ENCODE data around the gene RABGAP1L.

The RABGAP1L gene

DNA sequence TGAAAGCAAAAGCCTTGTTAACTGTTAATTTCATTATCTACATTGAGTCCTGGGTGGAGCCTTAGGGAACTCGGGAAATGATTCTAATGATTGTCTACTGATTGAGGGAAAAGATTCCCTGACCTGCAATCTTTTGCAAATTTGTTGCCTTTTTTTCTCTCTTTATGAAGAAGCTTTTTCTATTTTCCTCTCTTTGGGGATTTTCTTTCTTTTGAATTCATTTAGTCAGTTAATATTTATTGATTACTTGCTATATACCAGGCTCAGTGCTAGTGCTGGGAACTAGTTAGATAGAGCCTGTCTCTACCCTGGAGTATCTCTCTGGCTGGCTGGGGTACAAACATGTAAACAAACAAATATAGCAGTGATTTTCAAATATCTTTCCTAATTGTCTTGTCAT lies 769.2 kb downstream of the RABGAP1L start:
- DNase-seq (ENCODE audit: low spot score) = no peak

- no peak for DNase-seq (ENCODE audit: low spot score)
Observed at GRCh38 chr1:174931214-174931613, 771.9 kb downstream of the RABGAP1L start.

DNA sequence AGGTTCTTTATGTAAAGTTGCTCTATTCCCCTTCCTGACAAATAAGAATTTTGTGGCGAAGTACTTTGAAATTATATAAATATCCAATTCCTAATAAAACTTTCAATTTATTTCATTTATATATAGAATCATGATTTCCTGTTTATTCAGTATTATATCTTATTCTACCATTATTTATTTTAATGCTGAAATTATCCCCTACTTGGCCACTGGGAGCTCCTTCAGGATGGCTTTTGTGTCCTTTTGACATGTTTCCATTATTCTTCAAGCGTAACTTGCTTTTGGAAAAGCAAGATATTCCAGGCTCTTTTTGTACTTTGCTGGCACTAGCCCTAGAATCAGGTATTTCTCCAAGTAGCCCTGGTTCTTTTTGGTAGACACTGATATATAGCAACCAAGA lies 773.3 kb downstream of the RABGAP1L start:
- DNase-seq (ENCODE audit: low spot score) = no peak

- DNase-seq (ENCODE audit: low spot score) = no peak
Observed at GRCh38 chr1:174935961-174936727, 776.8 kb downstream of the RABGAP1L start.

- DNase-seq (ENCODE audit: low spot score) = no peak
Observed at GRCh38 chr1:174938281-174939007, 779.1 kb downstream of the RABGAP1L start.

- DNase-seq (ENCODE audit: low spot score) = no peak
Observed at GRCh38 chr1:174939775-174940545, 780.6 kb downstream of the RABGAP1L start.

DNA sequence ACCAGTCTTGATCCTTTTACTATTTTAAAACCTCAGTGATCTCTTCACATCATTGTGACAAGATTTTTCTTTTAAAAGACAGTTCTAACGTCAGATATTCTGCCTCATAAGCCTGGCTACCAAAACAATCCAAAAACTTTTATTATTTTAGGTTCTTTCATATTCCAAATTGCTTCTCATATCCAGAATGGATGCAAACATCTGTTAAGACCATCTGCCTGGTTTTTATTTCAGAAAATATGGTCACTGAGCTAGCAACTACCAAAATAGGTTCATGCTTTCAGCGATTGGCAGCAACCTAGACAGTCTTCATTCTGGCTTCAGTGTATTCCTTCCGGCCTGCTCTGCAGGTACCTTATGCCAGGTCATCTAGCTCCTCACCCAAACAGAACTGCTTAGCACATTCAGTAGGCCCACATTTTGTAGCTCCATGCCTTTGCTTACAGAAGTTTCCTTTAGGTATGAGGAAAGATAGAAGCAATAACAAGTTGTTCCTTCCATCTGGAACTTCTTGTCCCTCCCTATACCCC lies 781.4 kb downstream of the RABGAP1L start:
- no peak for DNase-seq (ENCODE audit: low spot score)

- DNase-seq (ENCODE audit: low spot score) = no peak
Observed at GRCh38 chr1:174942547-174943255, 783.4 kb downstream of the RABGAP1L start.

GRCh38 chr1:174946031-174946430 lies 786.7 kb downstream of the RABGAP1L start:
- DNase-seq (ENCODE audit: low spot score) = no peak

DNA sequence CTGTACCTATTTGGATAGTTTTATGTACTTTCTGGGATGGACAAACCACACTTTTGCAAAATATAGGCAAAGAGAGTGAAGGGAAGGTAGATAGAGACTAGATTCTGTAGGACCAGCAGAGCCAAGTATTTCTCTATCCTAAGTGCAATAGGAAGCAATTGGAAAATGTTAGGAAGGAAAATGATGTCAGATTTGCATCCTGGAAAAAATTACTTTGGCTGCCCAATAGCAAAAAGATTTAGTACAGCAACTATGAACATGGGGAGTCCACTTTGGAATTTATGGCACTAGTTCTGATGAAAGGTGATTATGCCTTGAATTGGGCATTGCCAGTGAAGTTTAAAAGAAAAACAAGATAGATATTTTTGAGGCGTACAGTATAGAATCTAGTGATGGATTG lies 789.7 kb downstream of the RABGAP1L start:
- no peak for DNase-seq (ENCODE audit: low spot score)

DNA sequence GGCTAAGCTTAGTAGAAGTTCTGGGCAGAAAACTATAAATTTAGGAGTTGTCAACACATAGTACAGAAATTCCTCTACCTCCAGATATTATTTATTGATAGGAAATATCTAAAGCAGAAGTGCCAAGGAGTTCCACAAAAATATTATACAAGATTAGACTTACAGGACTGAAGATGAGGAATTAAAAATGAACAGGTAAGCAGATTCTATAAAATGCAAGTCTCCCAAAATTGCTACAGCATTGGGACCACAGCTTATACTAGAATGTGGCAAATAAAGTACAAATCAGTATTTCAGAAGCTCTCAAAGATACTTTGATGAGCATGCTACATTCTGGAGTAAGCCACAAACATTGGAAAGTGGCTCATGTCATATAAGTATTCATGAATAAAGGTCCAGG lies 790.3 kb downstream of the RABGAP1L start:
- no peak for DNase-seq (ENCODE audit: low spot score)

DNA sequence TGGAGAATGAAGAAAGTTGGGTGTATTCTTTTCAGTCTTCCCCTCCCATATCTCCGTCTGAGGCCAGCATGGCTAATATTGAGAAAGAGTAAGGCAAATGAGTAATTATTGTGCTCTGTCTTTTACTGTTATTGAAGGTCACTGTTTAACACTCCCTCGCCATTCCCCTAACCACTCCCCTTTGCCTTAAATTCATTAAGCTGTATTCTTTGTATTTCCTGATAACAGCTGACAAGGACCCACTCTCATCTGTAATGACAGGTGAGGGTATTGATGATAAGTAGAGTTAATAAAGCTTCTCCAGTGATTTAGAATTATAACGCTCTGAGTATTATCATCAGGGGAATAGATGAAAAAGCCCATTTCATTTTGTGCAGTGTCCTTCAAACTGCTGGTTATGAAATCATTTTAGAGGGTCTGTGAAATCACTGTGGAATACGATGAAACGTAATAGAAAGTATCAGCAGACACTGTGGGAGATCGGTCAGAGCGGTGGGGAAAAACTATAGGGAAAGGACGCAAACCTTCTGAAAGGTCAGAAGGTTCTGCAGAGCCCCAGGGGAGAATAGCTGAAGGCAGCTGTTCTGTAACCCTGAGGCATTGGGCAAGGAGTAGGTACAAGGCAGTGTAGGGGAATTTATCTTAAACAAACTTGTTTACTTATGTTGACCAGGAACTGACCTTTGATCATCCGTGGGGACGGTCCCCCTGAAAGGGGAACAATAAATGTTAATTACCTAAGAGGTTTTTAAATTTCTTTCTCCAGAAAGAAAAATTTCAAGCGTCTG lies 794.2 kb downstream of the RABGAP1L start:
- no peak for DNase-seq (ENCODE audit: low spot score)

GRCh38 chr1:174954073-174954460 lies 794.7 kb downstream of the RABGAP1L start:
- no peak for DNase-seq (ENCODE audit: low spot score)

DNA sequence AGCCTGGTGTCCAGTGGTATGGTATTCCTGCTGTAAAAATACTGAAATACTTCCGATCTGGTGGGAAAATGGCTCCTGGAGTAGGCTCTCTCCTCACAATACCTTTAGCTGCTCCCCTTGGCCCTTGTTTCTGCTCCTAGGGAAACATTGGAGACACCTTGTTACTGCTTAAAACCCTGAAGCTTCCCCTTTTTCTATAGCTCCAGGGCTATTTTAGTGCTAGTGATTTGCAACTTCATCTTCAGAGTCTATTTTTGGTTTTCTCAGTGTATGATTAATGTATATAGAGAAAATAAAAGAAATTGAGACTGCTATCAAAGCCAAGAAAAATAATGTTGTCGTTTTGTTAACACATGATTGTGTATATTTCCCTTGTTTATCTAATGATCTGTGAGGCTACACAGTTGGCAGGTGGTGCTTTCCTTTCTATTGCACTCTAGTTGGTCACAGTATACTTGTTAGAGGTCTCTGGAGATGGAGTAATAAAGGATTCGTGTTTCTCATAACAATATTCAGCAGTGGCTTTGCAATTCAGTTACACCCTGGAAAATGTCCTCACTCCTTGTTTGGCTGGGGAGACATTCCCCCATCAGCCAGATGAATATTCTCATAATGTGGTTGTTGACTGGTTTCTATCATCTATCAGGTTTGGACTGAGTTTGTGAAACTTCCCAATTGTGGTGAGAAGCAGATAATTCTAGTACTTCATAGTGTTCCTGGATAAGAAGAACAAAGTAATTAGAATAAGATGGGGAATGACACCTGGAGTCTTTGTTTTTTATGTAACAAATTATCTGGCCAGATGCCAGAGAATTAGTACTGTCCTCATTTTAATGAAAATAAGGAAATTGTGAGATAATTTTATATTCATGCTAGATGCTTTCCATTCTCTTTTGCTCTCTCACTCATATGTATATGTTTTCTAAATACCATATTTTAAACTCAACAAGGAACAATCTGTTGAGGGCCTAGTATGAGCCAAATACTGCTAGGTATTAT lies 795.6 kb downstream of the RABGAP1L start:
- DNase-seq (ENCODE audit: low spot score) = no peak

DNA sequence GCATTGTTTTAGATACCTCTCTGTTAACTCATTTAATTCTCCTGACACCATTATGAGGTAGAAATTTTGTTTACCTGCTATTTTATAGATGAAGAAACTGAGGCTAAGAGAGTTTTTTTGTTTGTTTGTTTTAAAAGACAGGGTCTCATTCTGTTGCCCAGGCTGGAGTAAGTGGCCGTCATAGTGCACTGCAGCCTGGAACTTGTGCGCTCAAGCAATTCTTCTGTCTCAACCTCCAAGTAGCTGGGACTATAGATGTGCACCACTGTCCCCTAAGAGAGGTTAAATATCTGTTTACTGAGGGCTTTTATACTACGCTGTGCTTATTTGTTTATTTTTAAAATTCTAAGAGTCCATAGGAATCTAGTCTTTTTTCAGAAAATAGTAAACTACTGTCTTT lies 796.8 kb downstream of the RABGAP1L start:
- no peak for DNase-seq (ENCODE audit: low spot score)

GRCh38 chr1:174956976-174957375 lies 797.7 kb downstream of the RABGAP1L start:
- DNase-seq (ENCODE audit: low spot score) = no peak

DNA sequence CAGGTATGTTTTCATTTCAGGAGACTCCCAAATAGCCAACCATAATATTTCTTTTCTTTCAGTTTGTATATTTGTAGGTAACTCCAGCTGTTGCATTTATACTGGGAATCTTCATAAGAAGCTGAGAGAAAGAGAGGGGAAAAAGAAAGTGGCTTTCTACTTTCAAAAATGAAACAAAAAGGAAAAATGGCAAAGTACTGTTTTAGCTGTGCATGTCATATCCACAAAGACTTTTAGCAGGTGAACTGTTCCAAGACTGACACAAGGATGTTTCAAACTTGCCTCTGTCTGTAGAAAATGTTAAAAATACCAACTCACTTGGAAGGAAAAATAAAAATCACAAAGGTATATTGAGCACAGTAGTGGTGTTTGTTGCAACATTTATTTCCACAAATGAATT lies 798.5 kb downstream of the RABGAP1L start:
- no peak for DNase-seq (ENCODE audit: low spot score)

DNA sequence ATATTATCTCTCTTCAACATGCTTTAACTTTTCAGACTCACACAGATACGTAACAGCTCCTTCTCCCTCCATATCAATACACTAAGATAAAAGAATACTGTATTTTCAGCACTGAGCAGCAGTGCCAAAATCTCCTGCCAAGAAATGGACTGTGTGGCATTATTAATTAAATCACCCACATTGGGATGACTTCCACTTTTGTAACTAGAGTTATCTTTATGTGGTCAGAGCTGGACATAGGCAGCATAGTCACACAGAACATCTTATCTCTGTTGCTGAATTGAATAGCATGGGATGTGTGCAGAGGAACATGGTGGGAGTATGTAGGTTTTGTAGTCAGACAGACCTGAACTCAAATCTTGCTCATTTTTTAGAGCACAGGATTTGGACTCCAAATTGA lies 799.1 kb downstream of the RABGAP1L start:
- DNase-seq (ENCODE audit: low spot score) = no peak

DNA sequence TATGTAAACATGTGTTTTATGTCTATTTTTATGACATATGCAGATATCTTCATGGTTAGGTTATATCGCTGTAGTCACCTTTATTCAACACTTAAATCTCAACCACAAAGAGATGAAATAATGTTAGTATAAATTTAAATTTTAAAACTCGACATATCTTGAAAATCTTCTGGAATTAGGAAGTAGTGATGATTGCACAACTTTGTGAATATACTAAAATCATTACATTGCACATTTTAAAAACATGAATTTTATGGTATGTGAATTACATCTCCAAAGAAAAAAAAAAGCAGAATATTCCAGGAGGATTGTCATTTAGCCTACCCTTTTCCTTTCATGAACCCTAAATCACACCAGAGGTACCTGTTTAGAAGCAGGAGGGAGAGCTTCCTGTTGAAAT lies 801.0 kb downstream of the RABGAP1L start:
- no peak for DNase-seq (ENCODE audit: low spot score)
